Activated CD4-positive, alpha-beta T cell treated with anti-CD3 and anti-CD28 coated beads, Interleukin-2, amount 10 ng/mL, durations not matched to agents 24 days and 14 days (primary cell): ENCODE measurements around the gene AAK1. TPM values are rescaled to one million over a fixed set of nuclear protein-coding genes. Genes with fewer than 3 reads are reported as not detected.
"Not testable (repeated sequence)": the region's sequence is repeated elsewhere in the genome, so short reads cannot be mapped to it uniquely, and the experiment has no call there.

ENCODE experiments used
- DNase-seq: peaks from one replicate; pipeline ENCODE4 v3.0.0; 2022
- H3K27ac Mint-ChIP-seq: one replicate; pipeline ENCODE4 v1.8.0; 2022; ENCODE audit warnings: mild to moderate bottlenecking, mixed read lengths
- H3K27me3 Mint-ChIP-seq: one replicate; pipeline ENCODE4 v1.8.0; 2022; ENCODE audit warnings: mixed read lengths
- H3K36me3 Mint-ChIP-seq: one replicate; pipeline ENCODE4 v1.8.0; 2022; ENCODE audit warnings: low read depth, mild to moderate bottlenecking, mixed read lengths
- H3K4me1 Mint-ChIP-seq: one replicate; pipeline ENCODE4 v1.8.0; 2021; ENCODE audit warnings: mixed read lengths
- H3K4me3 Mint-ChIP-seq: one replicate; pipeline ENCODE4 v1.8.0; 2022; ENCODE audit warnings: mild to moderate bottlenecking, moderate library complexity, mixed read lengths
- H3K9me3 Mint-ChIP-seq: one replicate; pipeline ENCODE4 v1.8.0; 2021; ENCODE audit warnings: mixed read lengths
- intact Hi-C: fragments of 100-400 bp; cut with micrococcal nuclease; formaldehyde crosslinking; loops from one replicate; pipeline ENCODE4 v1.15.1; 2023
- total RNA-seq: library from RNA; stranded (reverse); gene quantifications from 2 replicates; pipeline ENCODE4 v1.2.3, GENCODE V29; 2022

The AAK1 gene
- total RNA-seq, 1 donor from 2014 or later = 86.0 TPM

- Mint-ChIP-seq H3K36me3 (peaks cover 21% of the 10 kb centered on the region), H3K4me3 (no peak overlapping the region), H3K27ac (peak overlapping the region; percentile 22), H3K9me3 (no peaks in the 10 kb centered on the region), H3K27me3 (no peaks in the 10 kb centered on the region), H3K4me1 (peaks cover 47% of the 10 kb centered on the region)
- intact Hi-C loops = no loop called here
- DNase-seq = no peak
Observed at GRCh38 chr2:69577467-69578197, 65.9 kb downstream of the AAK1 start.

GRCh38 chr2:69576880-69577279 is 66.7 kb downstream of the AAK1 start:
- no peak overlapping the region for H3K4me3 Mint-ChIP-seq
- H3K27ac Mint-ChIP-seq = no peak overlapping the region
- H3K27me3 Mint-ChIP-seq = no peaks in the 10 kb centered on the region
- no peaks in the 10 kb centered on the region for H3K9me3 Mint-ChIP-seq
- peaks cover 18% of the 10 kb centered on the region for H3K36me3 Mint-ChIP-seq
- H3K4me1 Mint-ChIP-seq = peaks cover 42% of the 10 kb centered on the region
- no peak for DNase-seq
- intact Hi-C loops = no loop called here

GRCh38 chr2:69575926-69576325 is 67.6 kb downstream of the AAK1 start:
- H3K27me3 Mint-ChIP-seq = no peaks in the 10 kb centered on the region
- no peak overlapping the region for H3K27ac Mint-ChIP-seq
- H3K4me3 Mint-ChIP-seq = no peak overlapping the region

GRCh38 chr2:69575371-69575770 is 68.2 kb downstream of the AAK1 start:
- intact Hi-C loops, H3K4me3 Mint-ChIP-seq, H3K9me3 Mint-ChIP-seq, H3K27me3 Mint-ChIP-seq, DNase-seq, H3K27ac Mint-ChIP-seq: not testable (repeated sequence)
- peaks cover 52% of the 10 kb centered on the region for H3K4me1 Mint-ChIP-seq
- H3K36me3 Mint-ChIP-seq = peaks cover 20% of the 10 kb centered on the region

More at GRCh38 chr2:69575926-69576325, 67.6 kb downstream of the AAK1 start:
- peaks cover 20% of the 10 kb centered on the region for H3K36me3 Mint-ChIP-seq
- no peaks in the 10 kb centered on the region for H3K9me3 Mint-ChIP-seq
- H3K4me1 Mint-ChIP-seq = peaks cover 51% of the 10 kb centered on the region
- no peak for DNase-seq
- intact Hi-C loops = no loop called here

- DNase-seq = no peak
- Mint-ChIP-seq H3K9me3 (no peaks in the 10 kb centered on the region), H3K4me1 (peaks cover 48% of the 10 kb centered on the region), H3K36me3 (peaks cover 11% of the 10 kb centered on the region), H3K27me3 (no peaks in the 10 kb centered on the region), H3K27ac (no peak overlapping the region), H3K4me3 (no peak overlapping the region)
- intact Hi-C loops = no loop called here
Observed at GRCh38 chr2:69572641-69573040, 70.9 kb downstream of the AAK1 start.

GRCh38 chr2:69571189-69571588 is 72.3 kb downstream of the AAK1 start:
- H3K9me3 Mint-ChIP-seq = no peaks in the 10 kb centered on the region
- no peak overlapping the region for H3K27ac Mint-ChIP-seq
- intact Hi-C loops = no loop called here
- no peak overlapping the region for H3K4me3 Mint-ChIP-seq
- H3K36me3 Mint-ChIP-seq = peaks cover 11% of the 10 kb centered on the region
- DNase-seq = no peak
- peaks cover 49% of the 10 kb centered on the region for H3K4me1 Mint-ChIP-seq
- no peaks in the 10 kb centered on the region for H3K27me3 Mint-ChIP-seq

- Mint-ChIP-seq H3K27ac (no peak overlapping the region), H3K4me3 (no peak overlapping the region), H3K27me3 (no peaks in the 10 kb centered on the region), H3K36me3 (peaks cover 11% of the 10 kb centered on the region), H3K4me1 (peaks cover 52% of the 10 kb centered on the region), H3K9me3 (no peaks in the 10 kb centered on the region)
- no peak for DNase-seq
- intact Hi-C loops = no loop called here
Observed at GRCh38 chr2:69570474-69570873, 73.1 kb downstream of the AAK1 start.

- peak overlapping the region; percentile 7 for H3K27ac Mint-ChIP-seq
- intact Hi-C loops = loop anchor here (5.0 kb wide), 2 partner anchors 34 to 59 kb away; no protein-coding TSS in a partner anchor
Observed at GRCh38 chr2:69567909-69568300, 75.6 kb downstream of the AAK1 start.

GRCh38 chr2:69567157-69567908 is 76.2 kb downstream of the AAK1 start:
- Mint-ChIP-seq H3K27ac (peak overlapping the region; percentile 7), H3K4me1 (peaks cover 61% of the 10 kb centered on the region), H3K36me3 (peaks cover 7% of the 10 kb centered on the region), H3K4me3 (no peak overlapping the region), H3K9me3 (no peaks in the 10 kb centered on the region), H3K27me3 (no peaks in the 10 kb centered on the region)
- intact Hi-C loops = loop anchor here (5.0 kb wide), 2 partner anchors 35 to 60 kb away; no protein-coding TSS in a partner anchor
- no peak for DNase-seq

More at GRCh38 chr2:69567909-69568300, 75.6 kb downstream of the AAK1 start:
- H3K36me3 Mint-ChIP-seq = peaks cover 11% of the 10 kb centered on the region
- no peaks in the 10 kb centered on the region for H3K9me3 Mint-ChIP-seq
- peaks cover 60% of the 10 kb centered on the region for H3K4me1 Mint-ChIP-seq
- H3K4me3 Mint-ChIP-seq = no peak overlapping the region
- H3K27me3 Mint-ChIP-seq = no peaks in the 10 kb centered on the region
- DNase-seq = no peak

- Mint-ChIP-seq H3K36me3 (peaks cover 6% of the 10 kb centered on the region), H3K4me1 (peaks cover 62% of the 10 kb centered on the region), H3K9me3 (no peaks in the 10 kb centered on the region), H3K4me3 (no peak overlapping the region), H3K27me3 (no peaks in the 10 kb centered on the region), H3K27ac (no peak overlapping the region)
- intact Hi-C loops = loop anchor here (5.0 kb wide), 2 partner anchors 36 to 61 kb away; no protein-coding TSS in a partner anchor
- DNase-seq = no peak
Observed at GRCh38 chr2:69566669-69567068, 76.9 kb downstream of the AAK1 start.

- Mint-ChIP-seq H3K4me3 (no peak overlapping the region), H3K27me3 (no peaks in the 10 kb centered on the region), H3K36me3 (peaks cover 5% of the 10 kb centered on the region), H3K27ac (no peak overlapping the region), H3K9me3 (no peaks in the 10 kb centered on the region), H3K4me1 (peaks cover 58% of the 10 kb centered on the region)
- peak; percentile 92 for DNase-seq
- intact Hi-C loops = loop anchor here (5.0 kb wide), 2 partner anchors 37 to 62 kb away; no protein-coding TSS in a partner anchor
Observed at GRCh38 chr2:69565431-69565839, 78.1 kb downstream of the AAK1 start.

- no peak overlapping the region for H3K27ac Mint-ChIP-seq
- intact Hi-C loops = loop anchor here (5.0 kb wide), 2 partner anchors 38 to 63 kb away; no protein-coding TSS in a partner anchor
- no peaks in the 10 kb centered on the region for H3K27me3 Mint-ChIP-seq
- no peak overlapping the region for H3K4me3 Mint-ChIP-seq
- peaks cover 3% of the 10 kb centered on the region for H3K36me3 Mint-ChIP-seq
- peaks cover 59% of the 10 kb centered on the region for H3K4me1 Mint-ChIP-seq
- peak; percentile 62 for DNase-seq
- H3K9me3 Mint-ChIP-seq = no peaks in the 10 kb centered on the region
Observed at GRCh38 chr2:69564604-69565003, 78.9 kb downstream of the AAK1 start.

- intact Hi-C loops = no loop called here
- Mint-ChIP-seq H3K27ac (no peak overlapping the region), H3K4me3 (no peak overlapping the region), H3K27me3 (no peaks in the 10 kb centered on the region), H3K9me3 (no peaks in the 10 kb centered on the region), H3K4me1 (peaks cover 61% of the 10 kb centered on the region), H3K36me3 (peaks cover 3% of the 10 kb centered on the region)
- DNase-seq = no peak
Observed at GRCh38 chr2:69563021-69563420, 80.5 kb downstream of the AAK1 start.

GRCh38 chr2:69561101-69561500 is 82.4 kb downstream of the AAK1 start:
- Mint-ChIP-seq H3K27me3 (no peaks in the 10 kb centered on the region), H3K9me3 (no peaks in the 10 kb centered on the region), H3K4me1 (peaks cover 54% of the 10 kb centered on the region), H3K4me3 (no peak overlapping the region), H3K27ac (no peak overlapping the region), H3K36me3 (peaks cover 9% of the 10 kb centered on the region)
- no peak for DNase-seq
- intact Hi-C loops = no loop called here
